HepG2 (cell line): ENCODE results near the gene TALDO1. TPM values are rescaled to one million over a fixed set of nuclear protein-coding genes. Genes with fewer than 3 reads are reported as not detected.

Source experiments
- AKNA ChIP-seq: sonication (generic); formaldehyde crosslinking; IDR thresholded peaks from 2 replicates; pipeline ENCODE4 v1.4.0; 2020; ENCODE audit warnings: missing genetic modification reagents, borderline replicate concordance
- CBX1 ChIP-seq: IDR thresholded peaks from one replicate; pipeline ENCODE4 v1.6.1; 2016; ENCODE audit warnings: antibody characterized with exemption, low read depth
- CEBPZ ChIP-seq: IDR thresholded peaks from 2 replicates; pipeline ENCODE4 v1.6.1; 2012; ENCODE audit warnings: low read length, improper control_type of control experiment
- DPF2 ChIP-seq: sonication (generic); formaldehyde crosslinking; IDR thresholded peaks from 2 replicates; pipeline ENCODE4 v1.4.0; 2020; ENCODE audit warnings: mild to moderate bottlenecking, low read depth, missing genetic modification reagents, borderline replicate concordance
- FOXO1 ChIP-seq: sonication (generic); formaldehyde crosslinking; IDR thresholded peaks from 2 replicates; pipeline ENCODE4 v1.4.0; 2020; ENCODE audit warnings: missing genetic modification reagents
- HOXD1 ChIP-seq: sonication (generic); formaldehyde crosslinking; IDR thresholded peaks from 2 replicates; pipeline ENCODE4 v1.5.0; 2020; ENCODE audit warnings: missing genetic modification reagents
- NFATC3 ChIP-seq: sonication (generic); formaldehyde crosslinking; IDR thresholded peaks from 2 replicates; pipeline ENCODE4 v1.5.1; 2020; ENCODE audit warnings: mild to moderate bottlenecking, missing genetic modification reagents
- NONO ChIP-seq, 2 experiments: fragments of 450-650 bp in 1 of 2; sonication (generic) in 1 of 2; formaldehyde crosslinking in 1 of 2; IDR thresholded peaks in 1 of 2; conservative IDR thresholded peaks in 1 of 2; 2 replicates each; pipeline versions ENCODE4 v1.6.1 to v1.8.0; 2017 to 2022; ENCODE audit warnings: mild to moderate bottlenecking in 1 of 2, missing genetic modification reagents in 1 of 2, moderate library complexity in 1 of 2
- RFX3 ChIP-seq: IDR thresholded peaks from 2 replicates; pipeline ENCODE4 v1.6.1; 2016; ENCODE audit warnings: missing biosample characterization, missing genetic modification reagents
- SRF ChIP-seq: IDR thresholded peaks from 2 replicates; pipeline ENCODE4 v1.6.1; 2011; ENCODE audit warnings: mild to moderate bottlenecking, low read depth, low read length, moderate library complexity
- ZBTB37 ChIP-seq: sonication (generic); formaldehyde crosslinking; IDR thresholded peaks from 2 replicates; pipeline ENCODE4 v1.4.0; 2020; ENCODE audit warnings: mild to moderate bottlenecking, missing genetic modification reagents
- ZNF556 ChIP-seq: sonication (generic); formaldehyde crosslinking; IDR thresholded peaks from 2 replicates; pipeline ENCODE4 v1.4.0; 2020; ENCODE audit warnings: mild to moderate bottlenecking, missing genetic modification reagents, borderline replicate concordance
- ZNF710 ChIP-seq: sonication (generic); formaldehyde crosslinking; IDR thresholded peaks from 2 replicates; pipeline ENCODE4 v1.5.0; 2020; ENCODE audit warnings: mild to moderate bottlenecking, missing genetic modification reagents, borderline replicate concordance
- ZNF746 ChIP-seq: sonication (generic); formaldehyde crosslinking; IDR thresholded peaks from 2 replicates; pipeline ENCODE4 v1.8.0; 2022; ENCODE audit warnings: mild to moderate bottlenecking, missing genetic modification reagents
- ZNF891 ChIP-seq: sonication (generic); formaldehyde crosslinking; IDR thresholded peaks from 2 replicates; pipeline ENCODE4 v1.5.0; 2020; ENCODE audit warnings: mild to moderate bottlenecking, missing genetic modification reagents
- polyA plus RNA-seq, 8 experiments: library from polyadenylated mRNA; depleted of rRNA in 3 of 8; stranded (reverse) in 7 of 8; unstranded in 1 of 8; fragments of >200 nt; fragmentation: Illumina TruSeq in 4 of 8; extraction: Trizol in 4 of 8; gene quantifications; 2 replicates each; pipeline versions ENCODE4 v1.2.1 to v1.2.3, GENCODE V29; 2011 to 2016; ENCODE audit warnings: low read depth in 4 of 8, missing spikeins in 1 of 8, mixed read lengths in 1 of 8; ENCODE audit not compliant: insufficient read depth in 1 of 8
- total RNA-seq, 5 experiments: library from RNA; depleted of rRNA; stranded (reverse); fragments of >200 nt; fragmentation: Illumina TruSeq; extraction: Trizol; gene quantifications; 2 replicates each; pipeline ENCODE4 v1.2.3, GENCODE V29; 2016; ENCODE audit warnings: low read depth in 1 of 5

Gene TALDO1
- total and polyA plus RNA-seq, 2 of the 13 experiments (the other 11 are each of a cell fraction or from before 2014, with no cell fraction given): 107 to 240 TPM

GRCh38 chr11:808427-809286 is 61.4 kb downstream of the TALDO1 start (continued):
- no peak for TF ChIP-seq ZBTB37 (CRISPR knock-in tag)
- no peak for TF ChIP-seq DPF2
- TF ChIP-seq ZNF556 (CRISPR knock-in tag): no peak
- TF ChIP-seq ZNF710: no peak
- TF ChIP-seq AKNA (CRISPR knock-in tag): no peak
- 0 out of 2 replicates have a peak, but pooled peaks have one; percentile 45 for TF ChIP-seq NFATC3 (CRISPR knock-in tag)
- TF ChIP-seq RFX3 (CRISPR knock-in tag): no peak
- 0 out of 2 replicates have a peak, but pooled peaks have one; percentile 19 for TF ChIP-seq ZNF746
- TF ChIP-seq ZNF891 (CRISPR knock-in tag): no peak
- TF ChIP-seq NONO (IDR thresholded peaks at IDR 0.05): no peak
- TF ChIP-seq NONO (CRISPR knock-in tag; conservative IDR thresholded peaks at IDR 0.05): no peak
- TF ChIP-seq CEBPZ: no peak
- TF ChIP-seq FOXO1 (CRISPR knock-in tag): no peak
- TF ChIP-seq SRF: no peak
- TF ChIP-seq CBX1: no peak
- TF ChIP-seq HOXD1 (CRISPR knock-in tag): peak; percentile 36; the same call in 1 of the 2 replicates
